Skeletal muscle satellite cell (primary cell): ENCODE data around the gene MPP1. TPM values are rescaled to one million over a fixed set of nuclear protein-coding genes. Genes with fewer than 3 reads are reported as not detected.

ENCODE experiments used
- H3K27me3 ChIP-seq: 2 replicates; pipeline ENCODE4 v1.7.0; 2013; ENCODE audit warnings: low read length; ENCODE audit not compliant: control insufficient read depth, insufficient read depth
- H3K36me3 ChIP-seq: 2 replicates; pipeline ENCODE4 v1.7.0; 2013; ENCODE audit warnings: mild to moderate bottlenecking, control low read depth, low read length; ENCODE audit not compliant: insufficient read depth
- H3K4me1 ChIP-seq: 2 replicates; pipeline ENCODE4 v1.7.0; 2013; ENCODE audit warnings: low read length; ENCODE audit not compliant: control insufficient read depth, insufficient read depth
- H3K4me2 ChIP-seq: 2 replicates; pipeline ENCODE4 v1.7.0; 2013; ENCODE audit warnings: mild to moderate bottlenecking, low read length
- H3K4me3 ChIP-seq: 2 replicates; pipeline ENCODE4 v1.7.0; 2013; ENCODE audit warnings: low read length
- H3K9ac ChIP-seq: 2 replicates; pipeline ENCODE4 v1.7.0; 2013; ENCODE audit warnings: mild to moderate bottlenecking, low read depth, low read length, moderate library complexity
- H3K9me3 ChIP-seq: replicated peaks from 2 replicates; pipeline ENCODE4 v1.7.0; 2013; ENCODE audit warnings: mild to moderate bottlenecking, control low read depth, low read length
- small RNA-seq: library from RNA; depleted of rRNA; stranded (forward); fragments of <200 nt; gene quantifications from one replicate; pipeline ENCODE3, GENCODE V24; 2012

The MPP1 gene

DNA sequence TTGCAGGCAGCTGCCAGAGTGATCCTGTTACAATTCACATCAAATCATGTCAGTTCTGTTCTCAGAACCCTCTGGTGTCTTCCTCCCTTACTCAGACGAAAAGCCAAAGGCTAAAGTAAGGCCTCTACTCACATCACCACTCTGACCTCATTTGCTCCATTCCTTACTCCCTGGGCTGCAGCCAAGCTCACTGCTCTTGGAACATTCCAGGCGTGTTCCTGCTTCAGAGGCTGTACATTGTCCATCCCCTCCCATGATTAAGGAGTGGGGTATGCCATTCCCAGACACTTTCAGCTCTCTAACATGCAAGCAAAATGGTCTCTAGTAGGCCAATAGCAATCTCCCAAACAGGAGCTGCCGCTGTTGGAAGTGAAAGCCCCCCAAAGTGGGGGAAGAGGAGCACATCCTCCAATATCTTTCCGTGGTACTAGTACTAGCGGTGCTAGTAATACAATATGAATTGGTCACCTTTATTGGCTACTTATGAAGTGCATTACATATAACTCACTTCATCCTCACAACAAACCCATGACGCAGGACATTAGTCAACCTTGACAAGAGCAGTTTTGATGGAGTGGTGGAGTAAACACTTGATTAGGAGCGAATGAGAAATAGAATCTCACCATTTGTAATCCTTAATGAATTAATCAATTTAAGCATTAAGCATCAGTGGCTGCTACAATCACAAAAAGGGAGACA is 69.4 kb downstream of the MPP1 start:
- no peaks in the 10 kb centered on the region for H3K9me3 ChIP-seq
- H3K4me2 ChIP-seq, result peak overlapping the region; percentile 28
- H3K36me3 ChIP-seq, result no peaks in the 10 kb centered on the region
- H3K4me3 ChIP-seq, result no peak overlapping the region
- peaks cover 73% of the 10 kb centered on the region for H3K4me1 ChIP-seq
- H3K27me3 ChIP-seq, result no peaks in the 10 kb centered on the region
- peak overlapping the region; percentile 44 for H3K9ac ChIP-seq

DNA sequence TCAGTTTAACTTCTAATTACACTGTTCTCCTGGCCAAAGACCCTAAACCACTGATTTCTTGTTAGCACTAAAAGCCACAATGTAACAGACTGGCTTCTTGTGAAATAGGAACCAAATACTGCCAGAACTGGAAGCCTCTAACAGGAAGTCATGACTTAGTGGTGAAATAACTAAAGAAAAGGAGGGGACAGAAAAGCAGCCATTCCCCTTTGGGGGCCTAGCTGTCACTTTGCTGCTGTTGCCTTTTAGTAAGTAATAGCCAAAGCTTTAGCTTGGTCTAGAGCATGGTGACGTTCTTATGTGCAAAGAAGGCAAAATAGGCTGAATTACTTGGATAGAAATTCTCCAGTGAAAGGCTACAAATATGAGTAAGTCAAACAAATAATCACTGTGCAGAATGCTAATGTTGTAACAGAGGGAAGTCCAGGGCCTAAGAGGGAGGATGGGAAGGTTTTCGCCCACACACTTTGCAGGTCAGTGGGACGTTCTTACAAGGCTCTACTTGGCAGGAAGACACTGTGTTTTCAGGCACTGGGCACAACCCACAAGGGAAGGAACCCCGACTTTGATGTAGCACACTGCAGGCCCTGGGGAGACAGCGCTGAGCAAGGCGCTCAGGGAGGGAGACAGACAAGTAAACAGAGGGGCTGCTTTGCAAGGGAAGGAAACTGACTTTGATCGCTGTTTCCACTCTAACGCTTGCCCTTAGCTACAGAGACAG is 71.1 kb downstream of the MPP1 start:
- Histone ChIP-seq H3K9me3 (no peaks in the 10 kb centered on the region), H3K36me3 (no peaks in the 10 kb centered on the region), H3K4me2 (peak overlapping the region; percentile 57), H3K4me3 (no peak overlapping the region), H3K9ac (peak overlapping the region; percentile 52), H3K4me1 (peaks cover 88% of the 10 kb centered on the region), H3K27me3 (no peaks in the 10 kb centered on the region)

DNA sequence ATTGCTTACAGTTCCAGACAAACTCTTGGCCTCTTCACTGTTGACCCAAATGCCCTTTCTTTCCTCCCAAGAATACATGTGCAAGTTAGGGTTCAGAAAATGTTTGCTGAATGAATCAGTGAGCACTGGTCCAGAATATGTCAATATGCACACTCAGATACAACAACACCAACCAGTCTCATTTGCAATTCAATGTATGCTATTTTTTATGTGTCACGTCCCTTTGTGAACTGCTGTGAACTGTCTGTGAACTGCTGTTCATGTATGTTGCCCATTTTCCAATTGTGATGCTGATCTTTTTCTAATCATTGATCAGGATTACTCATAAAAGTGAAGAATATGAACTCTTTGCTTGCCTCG is 72.2 kb downstream of the MPP1 start:
- Histone ChIP-seq H3K4me3 (peak overlapping the region; percentile 28), H3K9ac (peak overlapping the region; percentile 30), H3K27me3 (no peaks in the 10 kb centered on the region), H3K9me3 (no peaks in the 10 kb centered on the region), H3K4me1 (peaks cover 91% of the 10 kb centered on the region), H3K4me2 (peak overlapping the region; percentile 64), H3K36me3 (no peaks in the 10 kb centered on the region)

DNA sequence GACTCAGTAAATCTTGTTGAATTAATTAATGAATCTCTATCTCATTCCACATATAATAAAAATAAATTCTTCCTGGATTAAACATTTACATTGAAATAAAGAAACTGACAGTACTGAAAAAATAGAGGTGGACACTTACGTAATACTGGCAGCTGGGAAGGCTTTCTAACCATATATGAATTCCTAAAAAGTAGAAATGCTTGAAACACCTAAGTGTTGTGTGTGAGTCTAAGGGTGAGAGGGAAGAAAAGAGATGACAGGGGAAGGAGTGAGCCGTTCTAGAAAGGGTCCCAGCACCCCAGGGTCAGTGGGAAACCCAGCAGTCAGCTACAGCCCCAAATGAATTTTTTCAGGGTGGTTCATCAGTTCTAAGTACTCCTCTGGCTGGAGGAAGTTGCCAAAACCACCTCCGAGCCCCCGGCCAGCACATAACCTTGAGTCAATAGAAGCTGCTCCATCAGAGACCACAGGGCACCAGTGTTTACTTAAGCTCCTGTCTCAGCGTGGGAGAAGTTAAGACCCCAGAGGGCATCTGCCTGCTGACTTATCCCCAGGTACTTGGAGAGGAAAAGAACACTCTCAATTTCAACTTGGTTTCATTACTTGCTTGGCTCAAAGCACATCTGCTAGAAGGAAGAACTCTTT is 72.7 kb downstream of the MPP1 start:
- H3K9ac ChIP-seq, result peak overlapping the region; percentile 30
- no peaks in the 10 kb centered on the region for H3K27me3 ChIP-seq
- no peaks in the 10 kb centered on the region for H3K36me3 ChIP-seq
- H3K4me1 ChIP-seq, result peaks cover 94% of the 10 kb centered on the region
- H3K4me2 ChIP-seq, result peak overlapping the region; percentile 64
- no peaks in the 10 kb centered on the region for H3K9me3 ChIP-seq
- H3K4me3 ChIP-seq, result peak overlapping the region; percentile 28

DNA sequence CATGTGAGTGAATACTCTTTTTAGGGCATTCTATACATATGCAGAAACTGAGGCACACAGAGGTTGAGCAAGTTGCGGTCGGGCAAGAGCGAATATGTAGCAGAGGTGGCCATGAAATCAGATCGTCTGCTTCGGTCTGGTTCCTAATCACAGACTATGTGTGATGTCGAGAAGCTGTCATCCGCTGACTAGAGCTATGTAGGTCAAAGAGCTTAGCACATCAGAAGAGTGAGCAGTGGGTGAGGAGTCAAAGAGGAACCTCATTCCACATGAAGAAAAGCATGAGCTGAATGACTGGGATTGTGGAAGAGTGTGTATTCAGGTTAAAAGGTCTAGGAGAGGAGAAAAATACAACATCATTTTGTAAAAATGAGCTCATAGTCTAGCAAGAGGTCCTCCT is 73.4 kb downstream of the MPP1 start:
- H3K9ac ChIP-seq, result no peak overlapping the region
- H3K4me2 ChIP-seq, result no peak overlapping the region
- H3K4me1 ChIP-seq, result peaks cover 94% of the 10 kb centered on the region
- H3K36me3 ChIP-seq, result no peaks in the 10 kb centered on the region
- no peak overlapping the region for H3K4me3 ChIP-seq
- no peaks in the 10 kb centered on the region for H3K27me3 ChIP-seq
- no peaks in the 10 kb centered on the region for H3K9me3 ChIP-seq

DNA sequence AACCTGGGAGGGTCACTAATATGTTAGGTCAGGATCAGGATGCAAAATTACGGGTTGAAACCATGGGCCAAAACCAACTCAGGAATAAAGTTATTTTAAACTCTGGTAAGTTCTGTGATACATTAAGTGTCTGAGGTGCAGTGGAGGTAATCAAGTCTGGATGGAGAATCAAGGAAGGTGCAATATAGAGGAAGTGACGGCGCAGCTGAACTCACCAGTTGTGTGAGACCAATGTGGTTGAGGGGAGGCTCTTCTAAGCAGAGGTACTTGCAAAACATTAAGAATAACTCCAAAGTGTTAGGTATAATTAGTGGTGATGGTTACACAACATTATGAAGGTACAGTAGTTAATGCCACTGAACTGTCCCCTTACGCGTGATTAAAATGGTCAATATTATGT is 74.1 kb downstream of the MPP1 start:
- H3K4me3 ChIP-seq, result no peak overlapping the region
- H3K9ac ChIP-seq, result no peak overlapping the region
- no peaks in the 10 kb centered on the region for H3K27me3 ChIP-seq
- no peaks in the 10 kb centered on the region for H3K36me3 ChIP-seq
- H3K4me1 ChIP-seq, result peaks cover 96% of the 10 kb centered on the region
- H3K4me2 ChIP-seq, result no peak overlapping the region
- H3K9me3 ChIP-seq, result no peaks in the 10 kb centered on the region

DNA sequence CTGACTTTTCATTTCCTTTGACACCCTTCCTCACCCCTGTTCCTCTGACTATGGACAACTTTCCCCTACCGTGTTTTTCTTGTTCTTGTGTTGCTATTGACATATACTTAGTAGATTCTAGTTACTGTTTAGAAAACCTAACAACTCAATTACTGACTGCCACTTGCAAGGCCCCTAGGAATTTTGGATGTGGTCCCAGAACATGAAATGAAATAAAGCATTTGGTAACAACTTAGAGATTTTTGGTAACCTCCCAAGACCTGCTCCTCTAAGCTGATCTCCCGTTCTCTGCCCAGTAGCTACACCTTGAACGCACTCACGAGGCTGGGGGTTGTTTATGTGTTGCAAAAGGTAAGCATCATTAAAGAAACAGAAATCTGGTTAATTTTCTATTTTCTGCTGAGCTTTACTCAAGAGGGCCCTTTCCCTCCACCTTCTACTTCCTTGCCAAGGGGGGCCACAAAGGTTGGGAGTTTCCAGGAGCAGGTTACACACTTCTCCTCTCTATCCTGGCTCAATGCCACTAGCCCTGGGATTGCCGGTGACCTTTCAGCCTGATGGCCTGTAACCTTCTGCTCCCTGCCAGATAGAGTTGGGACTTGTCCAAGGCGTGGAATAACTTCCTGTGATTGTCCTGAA is 74.9 kb downstream of the MPP1 start:
- Histone ChIP-seq H3K4me1 (peaks cover 96% of the 10 kb centered on the region), H3K9me3 (no peaks in the 10 kb centered on the region), H3K9ac (no peak overlapping the region)

DNA sequence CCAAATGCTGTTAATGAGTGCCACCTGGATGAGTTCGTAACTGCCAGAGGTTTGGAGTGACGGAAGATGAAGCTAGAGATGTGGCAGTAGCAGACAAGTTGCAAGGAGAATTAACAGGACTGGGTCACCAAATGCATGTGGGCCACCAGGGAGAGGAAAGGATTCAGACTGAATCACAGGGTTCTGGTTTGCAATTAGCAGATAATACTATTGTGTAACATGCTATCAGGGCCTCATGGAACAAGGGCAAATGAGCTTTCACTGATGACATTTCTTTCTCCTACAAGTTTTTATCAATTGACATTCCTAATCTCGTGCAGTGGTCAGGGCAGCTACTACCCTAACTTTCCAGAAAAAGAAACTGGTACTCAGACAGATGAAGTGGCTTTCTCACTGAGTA is 75.8 kb downstream of the MPP1 start:
- no peak overlapping the region for H3K4me3 ChIP-seq
- peaks cover 93% of the 10 kb centered on the region for H3K4me1 ChIP-seq
- no peak overlapping the region for H3K4me2 ChIP-seq
- H3K27me3 ChIP-seq, result no peaks in the 10 kb centered on the region
- no peaks in the 10 kb centered on the region for H3K36me3 ChIP-seq
- H3K9me3 ChIP-seq, result no peaks in the 10 kb centered on the region
- H3K9ac ChIP-seq, result no peak overlapping the region

More for the DNA sequence above, 74.9 kb downstream of the MPP1 start:
- Histone ChIP-seq H3K4me3 (no peak overlapping the region), H3K27me3 (no peaks in the 10 kb centered on the region), H3K4me2 (peak overlapping the region; percentile 28), H3K36me3 (no peaks in the 10 kb centered on the region)

Small RNA genes lying within 50 kb of the gene (small RNA-seq; reads per million reads assigned to genes)
- not detected for gene SNORA36A
